NCI-H2081 (cell line): ENCODE results near the gene WNT7B.
A peak's percentile ranks its signal among the peaks of the same experiment; 100 is the strongest.

Source experiments
- DNase-seq, 2 experiments: peaks; one replicate each; lab custom pipeline; 2025; lab: John Stamatoyannopoulos, UW

The WNT7B gene

DNA sequence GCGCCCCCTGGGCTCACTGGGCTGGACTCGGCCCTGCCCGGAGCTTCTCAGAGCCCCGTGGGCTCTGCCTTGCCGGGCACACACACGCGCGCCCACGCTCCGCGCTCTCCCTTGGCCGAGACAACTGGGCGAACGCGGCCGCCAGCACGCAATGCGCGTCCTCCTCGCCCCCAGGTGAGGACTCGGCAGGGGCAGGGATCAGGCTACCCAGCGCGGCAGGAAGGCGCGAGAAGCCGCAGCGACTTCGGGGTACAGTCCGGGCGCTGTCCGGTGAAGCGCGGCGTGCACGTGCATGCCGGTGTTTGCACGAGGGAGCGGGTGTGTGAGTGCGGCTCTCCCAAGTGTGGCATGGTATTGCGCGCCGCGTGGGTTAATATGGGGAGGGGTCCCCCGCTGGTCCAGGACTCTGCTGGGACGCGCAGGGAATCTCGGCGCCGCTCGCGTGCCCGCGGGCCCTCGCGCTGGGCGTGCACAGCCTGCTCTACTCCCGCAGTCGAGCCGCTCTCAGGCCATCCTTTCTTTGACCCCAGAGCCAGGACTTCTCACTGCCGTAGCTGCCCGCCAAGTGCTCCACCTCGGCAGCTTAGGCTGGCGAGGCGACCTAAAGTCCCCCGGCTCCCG, 5.4 kb downstream of the WNT7B start:
- no peak for DNase-seq

DNA sequence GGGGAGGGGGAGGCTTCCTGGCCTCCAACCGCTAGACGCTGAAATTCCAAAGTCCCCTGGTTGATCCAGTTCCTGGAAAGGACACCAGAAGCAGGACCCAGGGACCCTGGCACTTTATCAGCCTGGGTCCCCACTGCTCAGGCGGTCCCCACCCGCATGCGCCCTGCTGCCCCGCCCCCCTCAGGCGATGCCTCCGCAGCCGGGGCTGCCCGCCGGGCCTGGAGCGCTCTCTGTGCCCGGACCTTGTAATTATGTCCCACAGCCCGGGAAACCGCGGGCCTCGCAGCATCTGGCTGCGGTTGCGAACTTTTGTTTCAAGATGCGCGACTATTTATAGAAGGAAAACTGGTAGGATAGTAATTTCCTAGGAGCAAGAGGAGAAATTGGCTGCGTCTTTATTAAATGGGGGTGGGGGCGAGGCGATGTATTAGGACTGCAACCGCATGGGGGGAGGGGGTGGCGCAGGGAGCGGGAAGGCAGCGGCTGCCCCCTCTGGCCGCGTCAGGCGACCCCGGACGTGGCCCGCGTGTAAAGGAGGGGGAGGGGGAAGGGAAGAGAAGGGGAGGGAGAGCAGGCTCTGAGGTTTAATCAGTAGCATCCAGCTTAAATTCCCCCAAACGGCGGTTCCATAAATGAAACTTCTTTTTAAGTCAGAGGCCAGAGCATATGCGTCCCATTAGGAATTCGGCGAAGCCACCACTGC, 6.1 kb downstream of the WNT7B start:
- no peak for DNase-seq

DNA sequence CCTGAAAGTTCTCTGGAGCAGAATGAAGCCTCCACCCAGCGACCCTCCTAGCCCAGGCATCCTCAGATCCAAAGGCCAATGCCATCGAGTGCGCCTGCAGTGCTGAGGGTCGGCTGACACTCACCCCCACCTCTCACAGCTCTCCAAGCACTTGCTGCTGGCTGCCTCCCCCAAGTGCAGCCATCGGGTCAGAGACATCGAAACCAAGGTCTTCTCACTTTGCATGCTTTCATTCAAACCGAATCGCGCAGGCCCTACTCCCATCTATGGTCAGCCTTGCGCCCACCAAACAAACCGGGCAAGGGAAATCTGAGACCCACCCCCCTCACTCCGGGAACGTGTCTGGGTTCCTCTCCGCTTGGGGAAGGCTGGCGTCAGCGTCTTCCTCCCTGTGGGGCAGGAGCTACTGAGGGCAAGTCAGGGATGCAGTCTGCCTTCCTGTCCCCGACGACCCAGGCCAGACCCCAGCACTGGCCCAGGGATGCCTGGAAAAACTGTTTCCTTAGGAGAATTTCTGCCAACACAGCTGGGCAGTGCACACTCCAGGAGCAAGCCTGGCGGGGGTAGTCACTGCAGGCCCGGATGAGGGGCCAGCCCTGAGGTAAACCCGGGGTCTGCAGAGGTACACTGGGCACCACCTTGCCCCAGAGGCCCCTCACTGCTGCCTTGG, 7.0 kb downstream of the WNT7B start:
- no peak for DNase-seq

DNA sequence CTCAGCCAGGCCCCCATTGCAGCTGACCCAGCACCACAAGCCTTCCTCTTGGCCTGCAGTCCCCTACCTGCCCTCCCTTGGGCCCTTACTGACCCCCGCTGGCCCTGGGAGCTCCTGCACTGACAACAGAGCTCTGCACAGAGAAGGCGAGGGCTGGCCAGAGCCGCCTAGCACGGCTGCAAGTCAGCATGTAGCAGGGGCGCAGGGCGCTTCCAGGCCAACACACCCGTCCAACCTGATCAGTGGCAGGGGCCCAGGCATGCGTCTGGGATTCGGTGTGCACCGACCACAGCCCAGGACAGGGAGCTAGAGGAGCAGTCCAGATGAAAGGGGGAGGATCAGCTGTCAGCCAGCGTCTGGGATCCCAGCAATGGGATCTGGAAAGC, 7.6 kb downstream of the WNT7B start:
- no peak for DNase-seq

DNA sequence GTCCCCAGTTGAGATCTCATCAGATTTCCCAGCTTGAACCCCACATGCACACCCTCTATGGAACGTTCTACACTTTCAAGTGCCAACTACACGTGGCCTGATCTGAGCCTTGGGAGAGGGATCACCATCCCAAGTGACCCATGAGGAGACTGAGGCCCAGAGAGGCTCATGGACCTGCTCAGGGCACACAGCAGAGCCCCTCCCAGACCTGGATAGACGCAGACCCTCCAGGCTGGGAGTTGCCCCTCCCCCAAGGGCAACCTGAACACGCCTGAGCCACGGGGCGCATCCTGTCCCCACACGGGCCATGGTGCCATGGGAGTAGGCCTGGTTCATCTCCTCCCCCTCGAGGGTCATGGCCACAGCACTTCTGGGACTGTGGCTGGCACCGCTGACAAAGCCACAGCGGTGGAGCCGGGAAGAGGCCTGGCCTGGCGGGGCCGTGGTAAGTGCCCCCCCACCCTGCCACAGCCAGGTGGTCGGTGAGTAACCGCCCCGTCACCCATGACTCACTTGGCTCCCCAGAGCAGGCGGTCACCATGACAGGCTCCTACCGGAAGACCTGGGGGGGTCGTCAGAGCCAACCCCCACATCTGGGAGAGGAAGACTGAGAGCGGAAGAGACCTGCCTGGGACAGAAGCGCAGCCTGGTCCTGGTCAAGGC, 8.1 kb downstream of the WNT7B start:
- DNase-seq, result no peak

DNA sequence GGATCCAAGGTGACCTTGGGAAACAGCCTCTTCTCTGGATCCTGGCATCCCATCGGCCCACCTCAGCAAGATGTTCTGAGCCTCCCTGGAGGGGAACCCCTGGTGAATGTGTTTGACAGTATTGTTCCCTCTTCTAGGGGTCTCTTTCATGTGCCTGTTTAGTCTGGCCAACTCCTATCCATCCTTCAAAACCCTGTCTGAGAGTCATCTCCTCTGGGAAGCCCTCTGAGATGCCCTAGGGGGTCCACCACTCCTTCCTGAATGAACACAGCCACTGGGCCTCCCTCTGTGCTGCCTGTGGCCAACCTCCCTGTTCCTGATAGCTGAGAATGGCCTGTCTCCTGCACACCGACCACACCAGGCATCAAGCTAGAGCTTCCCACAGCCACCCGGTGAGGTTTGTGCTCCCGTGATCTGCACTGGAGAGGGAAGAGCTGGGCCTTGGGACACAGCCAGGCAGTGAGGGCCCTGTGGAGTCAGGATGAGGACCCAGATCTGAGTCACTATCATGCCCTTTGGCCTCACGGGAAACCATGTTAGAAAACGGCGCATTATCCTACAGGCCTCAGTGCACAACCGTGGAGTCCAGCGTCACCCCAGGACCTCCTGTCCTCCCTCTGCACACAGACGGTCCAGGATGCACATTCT, 8.8 kb downstream of the WNT7B start:
- no peak for DNase-seq

DNA sequence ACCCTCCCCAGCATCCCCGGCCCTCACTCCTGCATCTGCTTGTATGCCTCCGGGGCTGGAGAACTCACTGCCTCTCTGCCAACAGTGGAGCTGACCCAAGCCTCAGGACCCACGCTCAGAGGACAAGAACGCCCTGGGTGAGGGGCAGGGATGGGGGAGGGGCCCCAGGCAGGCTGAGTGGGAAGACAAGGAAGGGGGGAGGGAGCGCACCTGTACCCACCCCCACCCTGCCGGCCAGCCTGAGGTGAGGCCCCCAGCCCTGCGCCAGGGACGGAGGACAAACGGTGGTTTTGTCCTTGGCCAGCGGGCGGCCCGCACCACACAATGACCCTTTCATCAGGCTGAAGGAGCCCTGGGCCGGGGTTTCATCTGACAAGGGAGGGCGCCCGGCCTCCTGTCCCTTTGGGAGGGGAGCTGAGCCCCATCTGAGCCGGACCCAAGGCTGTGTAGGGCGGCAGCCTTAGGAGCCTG, 10.0 kb downstream of the WNT7B start:
- no peak for DNase-seq

DNA sequence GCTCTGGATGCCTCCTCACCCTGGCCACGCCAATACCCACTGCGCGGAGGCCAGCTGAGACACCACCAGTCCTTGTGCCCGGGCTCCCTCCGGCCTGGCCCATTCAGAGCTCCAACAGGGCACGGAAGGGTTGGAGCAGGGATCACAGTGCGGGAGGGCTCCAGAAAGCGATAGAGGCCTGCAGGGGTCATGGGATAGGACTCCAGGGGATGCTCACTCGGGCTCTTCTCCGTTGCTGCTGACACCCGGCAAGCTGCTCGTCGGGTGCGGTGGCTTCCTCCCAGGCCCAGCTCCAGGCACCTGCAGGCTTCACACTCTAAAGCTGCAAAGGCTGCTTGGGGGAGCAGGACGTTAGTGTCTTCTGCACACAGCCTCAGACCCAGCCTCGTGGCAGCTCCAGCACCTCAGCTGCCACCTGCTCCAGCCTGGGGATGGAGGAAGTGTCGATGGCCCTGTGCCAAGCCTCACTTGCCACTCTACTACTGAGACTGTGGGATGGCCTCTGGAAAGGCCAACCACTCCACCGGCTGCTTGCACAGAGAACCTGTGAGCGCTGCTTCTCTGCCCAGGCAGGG, 10.6 kb downstream of the WNT7B start:
- peak; percentile 60 to 80 for DNase-seq

DNA sequence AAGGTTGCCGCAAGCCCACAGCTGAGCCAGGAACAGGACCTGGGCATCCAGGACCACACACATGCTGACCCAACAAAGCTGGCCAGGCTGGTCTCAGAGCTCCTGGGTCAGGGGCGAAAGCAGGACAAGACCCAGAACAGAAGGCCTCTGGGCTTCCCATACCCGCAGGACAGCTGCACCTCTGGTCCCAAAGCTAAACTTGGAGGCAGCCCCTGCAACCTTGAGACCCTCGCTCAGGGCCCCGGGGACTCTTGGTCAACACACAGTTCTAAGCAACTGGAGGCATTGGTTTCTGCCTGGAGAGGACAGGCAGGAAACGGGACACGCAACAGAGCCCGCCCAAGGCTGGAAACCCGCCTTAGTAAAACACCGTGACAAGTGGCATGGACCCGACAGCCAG, 11.4 kb downstream of the WNT7B start:
- DNase-seq, result no peak

DNA sequence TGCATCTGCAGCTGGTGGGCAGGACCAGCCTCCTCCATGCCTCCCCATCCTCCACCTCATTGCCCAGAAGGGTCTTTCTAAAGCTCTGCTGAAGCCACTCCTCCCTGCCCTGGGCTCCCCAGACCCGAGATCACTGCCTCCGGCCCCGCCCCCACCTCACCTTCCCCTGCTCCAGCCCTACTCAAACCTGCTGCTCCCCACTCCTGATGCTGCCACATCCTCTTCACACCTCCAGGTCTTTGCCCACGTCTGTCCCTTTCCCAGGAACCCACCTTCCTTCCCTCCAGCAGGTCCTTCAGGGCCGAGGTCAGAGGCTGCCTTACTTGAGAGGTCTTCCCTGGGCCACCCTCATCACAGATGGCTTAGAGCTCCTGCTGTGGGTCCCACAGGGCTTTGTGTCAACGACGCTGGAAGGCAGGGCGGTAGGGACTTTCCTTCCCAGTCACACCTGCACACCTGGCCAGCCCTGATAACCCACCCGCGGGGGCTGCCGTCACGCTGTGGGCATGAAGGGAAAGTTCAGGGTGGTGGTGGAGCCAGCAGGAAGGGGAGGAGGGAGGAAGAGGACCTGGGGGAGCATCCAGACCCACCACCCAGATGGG, 11.9 kb downstream of the WNT7B start:
- DNase-seq, result no peak

DNA sequence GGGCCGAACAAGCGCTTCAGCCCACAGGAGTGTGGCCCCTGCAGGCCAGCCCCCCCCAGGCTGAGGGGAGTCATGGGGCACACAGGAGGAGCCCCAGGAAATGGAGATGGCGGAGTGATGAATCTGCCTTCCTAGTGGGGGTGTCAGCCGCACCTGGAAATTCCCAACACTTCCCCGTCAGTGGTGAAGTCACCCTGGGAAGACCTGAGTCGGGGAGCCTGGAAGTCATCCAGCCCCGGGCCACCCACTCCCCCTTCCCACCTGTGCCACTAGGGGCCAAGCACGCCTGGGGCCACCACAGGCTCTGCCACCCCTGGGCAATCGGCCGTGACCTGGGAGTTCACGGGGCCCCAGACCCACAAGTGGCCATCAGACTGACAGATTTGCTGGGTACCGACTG, 12.6 kb downstream of the WNT7B start:
- DNase-seq, result no peak

DNA sequence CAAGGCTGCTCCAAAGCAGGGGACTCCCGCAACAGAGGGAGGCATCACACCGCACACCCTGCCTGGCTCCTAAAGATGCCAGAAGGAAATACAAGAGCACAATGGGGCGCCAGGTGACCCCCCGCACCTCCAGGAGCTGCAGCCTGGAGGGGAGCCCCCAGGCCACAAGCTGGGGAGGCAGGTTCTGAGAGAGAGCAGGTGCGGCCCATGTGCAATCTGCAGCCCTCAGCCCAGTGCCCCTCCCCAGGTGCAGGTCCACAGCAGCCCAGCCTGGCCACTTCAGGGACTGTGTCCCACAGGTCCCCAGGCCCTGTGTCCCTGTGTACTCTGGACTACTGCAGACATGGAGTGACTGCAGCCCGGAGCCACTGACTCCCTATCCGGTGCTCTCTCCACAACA, 13.1 kb downstream of the WNT7B start:
- DNase-seq, result no peak

DNA sequence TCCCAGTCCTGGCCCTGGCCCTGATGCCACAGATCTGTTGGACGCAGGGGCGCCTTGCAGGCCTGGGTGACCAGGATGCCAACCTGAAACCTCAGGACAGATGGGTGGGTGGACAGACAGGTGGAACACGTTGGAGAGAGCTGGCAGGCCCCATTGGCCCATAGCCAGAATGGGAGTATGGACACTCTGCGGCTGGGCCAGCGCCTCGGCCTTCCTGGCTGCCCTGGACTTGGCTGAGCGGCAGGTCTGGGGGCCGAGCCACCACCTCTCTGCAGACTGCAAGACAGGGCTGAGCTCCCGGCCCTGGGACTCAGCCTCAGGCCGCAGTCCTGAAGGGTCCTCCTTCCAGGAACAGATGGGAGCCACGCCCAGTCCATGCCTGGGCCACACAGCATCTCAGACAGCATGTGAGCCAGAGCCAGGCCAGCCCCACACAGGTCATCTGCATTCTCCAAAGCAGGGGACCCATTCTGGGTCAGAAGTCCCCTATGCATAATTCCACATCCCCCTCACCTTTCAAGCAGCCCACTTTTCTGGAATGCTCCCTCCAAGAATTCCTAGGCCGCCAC, 14.1 kb downstream of the WNT7B start:
- no peak for DNase-seq

DNA sequence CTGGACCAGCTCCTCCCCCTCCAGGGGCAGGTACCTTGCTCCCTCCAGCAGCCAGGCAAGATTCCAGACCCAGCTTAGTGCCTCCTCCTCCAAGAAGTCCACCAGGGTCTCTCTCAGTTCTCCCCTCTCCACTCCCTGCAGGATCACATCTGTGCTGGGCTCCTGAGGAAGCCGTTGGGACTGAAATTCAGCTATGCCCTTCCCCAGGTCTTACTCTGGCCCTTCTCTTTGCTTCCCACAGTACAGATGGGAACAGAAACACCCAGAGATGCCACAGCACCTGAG, 14.6 kb downstream of the WNT7B start:
- DNase-seq, result no peak

DNA sequence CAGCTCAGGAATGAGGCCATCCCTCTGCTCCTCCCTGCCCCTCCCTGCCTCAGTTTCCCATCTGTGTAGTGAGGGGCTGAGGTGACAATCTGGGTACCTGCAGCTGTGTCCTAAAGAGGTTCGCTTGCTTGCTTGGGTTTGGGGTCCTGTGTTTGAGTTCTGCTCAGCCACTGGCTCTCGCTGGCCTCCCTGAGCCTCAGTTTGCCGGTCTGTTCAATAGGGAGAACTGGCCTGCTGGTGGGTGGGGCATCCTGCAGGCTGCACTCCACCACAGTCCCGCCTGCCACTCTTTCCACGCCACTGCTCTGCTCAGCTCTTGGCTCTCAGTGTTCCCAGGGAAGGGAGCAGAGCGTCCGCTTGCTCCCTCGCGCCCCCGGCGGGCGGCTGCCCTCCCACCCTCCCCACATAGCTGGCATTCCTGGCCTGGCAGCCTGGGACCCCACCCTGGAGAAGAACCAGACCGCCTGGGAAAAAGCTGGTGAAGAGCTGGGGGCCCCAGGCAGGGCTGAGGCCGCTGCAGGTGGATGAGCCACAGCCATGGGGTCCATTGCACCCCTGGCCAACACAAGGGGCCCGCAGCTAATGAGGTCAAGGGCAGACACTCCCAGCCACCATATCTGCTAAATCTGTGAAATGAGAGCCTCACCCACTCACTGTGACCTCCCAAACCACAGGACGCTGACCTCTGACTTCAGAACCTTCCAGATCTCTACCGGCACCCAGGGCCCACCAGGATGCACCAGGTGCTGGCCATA, 15.1 kb downstream of the WNT7B start:
- no peak for DNase-seq

DNA sequence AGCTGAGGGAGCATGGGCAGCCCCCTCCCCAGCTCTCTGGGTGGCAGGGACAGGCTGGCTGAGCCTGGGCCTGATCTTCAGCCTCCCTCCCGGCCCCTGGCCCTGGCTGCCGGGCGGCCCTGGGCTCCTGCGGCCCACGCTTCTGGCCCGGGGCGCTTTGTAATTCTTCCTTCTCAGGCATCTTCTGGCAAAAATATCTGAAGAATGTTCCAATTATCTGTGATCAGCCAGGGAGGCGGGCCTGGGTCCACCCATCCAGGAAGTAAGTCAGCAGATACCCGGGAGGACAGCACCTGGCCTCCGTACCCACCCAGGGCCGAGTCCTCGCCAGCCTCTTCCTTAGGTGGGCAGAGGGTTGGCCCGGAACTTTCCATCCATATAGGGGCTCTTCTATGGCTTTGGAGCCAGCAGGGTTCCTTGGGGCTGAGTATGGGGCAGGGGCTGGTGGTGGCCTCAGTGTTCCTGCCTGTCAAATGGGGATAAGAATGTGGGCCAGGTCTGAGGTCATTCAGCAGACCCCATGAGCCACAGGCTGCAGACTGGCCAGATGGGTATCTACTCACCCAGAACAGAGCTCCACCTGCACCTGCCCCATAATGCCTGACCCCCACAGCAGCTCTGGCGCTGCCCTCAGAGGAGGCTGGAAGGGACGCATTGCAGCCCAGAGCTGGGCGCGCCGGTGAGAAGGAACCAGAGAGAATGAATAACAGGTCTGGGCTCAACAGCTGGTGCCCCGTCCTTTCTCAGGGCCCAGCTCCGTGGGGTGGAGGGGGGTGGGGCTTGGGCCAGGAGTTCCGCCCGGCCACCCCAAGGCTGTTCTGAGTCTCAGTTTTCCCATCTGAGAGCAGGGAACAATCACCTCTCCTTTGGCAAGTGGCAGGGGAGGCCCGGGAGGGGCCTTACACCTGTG, 16.2 kb downstream of the WNT7B start:
- no peak for DNase-seq

DNA sequence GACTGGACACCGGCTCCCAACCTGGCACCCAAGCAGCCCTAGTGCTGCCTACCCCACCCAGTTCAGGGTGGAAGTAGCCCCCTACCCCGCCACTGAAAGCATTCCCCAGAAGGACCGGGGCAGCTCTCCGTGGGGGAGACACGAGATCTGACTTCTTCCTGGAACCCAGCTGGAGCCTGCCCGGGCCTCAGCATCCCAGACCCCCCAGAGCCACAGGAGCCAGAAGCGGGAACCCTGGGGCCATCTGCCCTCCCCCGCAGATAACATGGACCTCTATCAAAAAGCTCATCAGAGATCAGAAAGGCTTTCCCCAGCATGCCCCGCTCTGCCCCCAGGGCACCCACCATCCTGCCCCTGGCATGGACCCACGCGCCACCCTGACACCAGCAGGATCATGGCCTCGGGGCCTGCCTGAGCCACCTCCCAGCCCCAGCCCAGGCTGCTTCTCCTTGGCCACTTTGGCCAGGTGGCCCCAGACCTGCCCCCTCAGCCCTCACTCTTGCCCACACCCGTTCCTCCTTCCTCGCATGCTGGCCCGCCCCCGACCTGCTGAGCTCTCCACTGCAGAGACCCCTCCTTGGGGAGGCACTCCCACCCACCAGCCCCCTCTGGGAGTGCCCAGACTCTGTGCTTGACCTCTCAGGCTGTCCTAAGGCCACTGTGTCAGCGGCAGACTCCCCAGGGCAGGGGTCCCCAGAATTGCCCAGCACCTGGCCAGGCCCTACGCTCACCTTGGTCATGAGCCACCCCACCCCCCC, 17.1 kb downstream of the WNT7B start:
- no peak for DNase-seq

DNA sequence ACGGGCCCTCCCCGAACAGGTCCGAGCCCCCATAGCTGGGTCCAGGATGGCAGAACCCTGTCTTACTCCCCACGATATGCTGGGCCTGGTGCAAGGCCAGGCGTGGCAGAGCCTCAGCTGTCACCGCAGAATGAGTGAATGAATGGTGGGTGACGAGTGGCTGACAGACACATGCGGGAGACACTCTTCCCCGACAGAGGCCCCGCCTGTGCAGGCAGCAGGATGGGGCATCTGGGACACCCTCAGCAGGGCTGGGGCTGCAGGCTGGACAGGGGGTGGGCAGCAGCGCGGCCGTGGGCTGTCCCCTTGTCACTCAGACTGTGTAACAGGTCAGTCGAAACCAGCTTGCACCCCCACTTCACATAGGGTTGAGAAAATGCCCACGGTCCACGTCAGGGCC, 18.0 kb downstream of the WNT7B start:
- DNase-seq, result no peak

DNA sequence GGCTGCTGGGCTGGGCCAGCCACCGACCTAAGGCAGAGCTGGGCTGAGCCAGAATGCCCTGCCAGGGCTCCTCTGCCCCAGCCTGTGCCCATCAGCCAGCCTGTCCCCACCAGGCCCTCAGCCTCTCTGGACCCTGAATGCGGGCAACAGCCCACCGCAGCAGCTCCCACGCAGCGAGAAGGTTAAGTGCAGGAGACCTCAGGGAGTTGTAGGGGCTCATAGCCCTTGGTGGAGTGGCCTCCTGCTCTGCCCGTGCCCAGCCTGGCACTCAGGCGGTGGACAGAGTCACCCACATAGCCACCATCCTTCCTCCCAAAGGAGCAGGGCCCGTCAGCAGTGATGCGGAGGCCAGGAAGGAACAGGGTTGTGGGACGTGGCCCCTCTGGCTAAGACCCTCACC, 19.1 kb downstream of the WNT7B start:
- DNase-seq, result no peak
